HFF-Myc (cell line): ENCODE results near the gene TTC13.
"Not testable (repeated sequence)": the region's sequence is repeated elsewhere in the genome, so short reads cannot be mapped to it uniquely, and the experiment has no call there.

Experiments
- DNase-seq: peaks from one replicate; pipeline ENCODE4 v3.0.0-alpha.2; 2011; ENCODE audit warnings: low read depth; ENCODE audit errors: extremely low read depth
- H3K4me3 ChIP-seq: replicated peaks from 2 replicates; pipeline ENCODE4 v1.5.1; 2011; ENCODE audit warnings: low read depth, mild to moderate bottlenecking, control low read depth, low read length
- TF ChIP-seq, protein P1 (sequence below): IDR thresholded peaks from 2 replicates; pipeline ENCODE4 v1.5.1; 2012; ENCODE audit warnings: mild to moderate bottlenecking, low read depth, low read length, control low read depth; ENCODE audit errors: missing control alignments

Gene TTC13, protein sequence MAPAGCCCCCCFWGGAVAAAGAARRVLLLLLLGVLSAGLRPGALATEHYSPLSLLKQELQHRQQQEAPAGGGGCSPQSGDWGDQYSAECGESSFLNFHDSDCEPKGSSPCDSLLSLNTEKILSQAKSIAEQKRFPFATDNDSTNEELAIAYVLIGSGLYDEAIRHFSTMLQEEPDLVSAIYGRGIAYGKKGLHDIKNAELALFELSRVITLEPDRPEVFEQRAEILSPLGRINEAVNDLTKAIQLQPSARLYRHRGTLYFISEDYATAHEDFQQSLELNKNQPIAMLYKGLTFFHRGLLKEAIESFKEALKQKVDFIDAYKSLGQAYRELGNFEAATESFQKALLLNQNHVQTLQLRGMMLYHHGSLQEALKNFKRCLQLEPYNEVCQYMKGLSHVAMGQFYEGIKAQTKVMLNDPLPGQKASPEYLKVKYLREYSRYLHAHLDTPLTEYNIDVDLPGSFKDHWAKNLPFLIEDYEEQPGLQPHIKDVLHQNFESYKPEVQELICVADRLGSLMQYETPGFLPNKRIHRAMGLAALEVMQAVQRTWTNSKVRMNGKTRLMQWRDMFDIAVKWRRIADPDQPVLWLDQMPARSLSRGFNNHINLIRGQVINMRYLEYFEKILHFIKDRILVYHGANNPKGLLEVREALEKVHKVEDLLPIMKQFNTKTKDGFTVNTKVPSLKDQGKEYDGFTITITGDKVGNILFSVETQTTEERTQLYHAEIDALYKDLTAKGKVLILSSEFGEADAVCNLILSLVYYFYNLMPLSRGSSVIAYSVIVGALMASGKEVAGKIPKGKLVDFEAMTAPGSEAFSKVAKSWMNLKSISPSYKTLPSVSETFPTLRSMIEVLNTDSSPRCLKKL

DNA sequence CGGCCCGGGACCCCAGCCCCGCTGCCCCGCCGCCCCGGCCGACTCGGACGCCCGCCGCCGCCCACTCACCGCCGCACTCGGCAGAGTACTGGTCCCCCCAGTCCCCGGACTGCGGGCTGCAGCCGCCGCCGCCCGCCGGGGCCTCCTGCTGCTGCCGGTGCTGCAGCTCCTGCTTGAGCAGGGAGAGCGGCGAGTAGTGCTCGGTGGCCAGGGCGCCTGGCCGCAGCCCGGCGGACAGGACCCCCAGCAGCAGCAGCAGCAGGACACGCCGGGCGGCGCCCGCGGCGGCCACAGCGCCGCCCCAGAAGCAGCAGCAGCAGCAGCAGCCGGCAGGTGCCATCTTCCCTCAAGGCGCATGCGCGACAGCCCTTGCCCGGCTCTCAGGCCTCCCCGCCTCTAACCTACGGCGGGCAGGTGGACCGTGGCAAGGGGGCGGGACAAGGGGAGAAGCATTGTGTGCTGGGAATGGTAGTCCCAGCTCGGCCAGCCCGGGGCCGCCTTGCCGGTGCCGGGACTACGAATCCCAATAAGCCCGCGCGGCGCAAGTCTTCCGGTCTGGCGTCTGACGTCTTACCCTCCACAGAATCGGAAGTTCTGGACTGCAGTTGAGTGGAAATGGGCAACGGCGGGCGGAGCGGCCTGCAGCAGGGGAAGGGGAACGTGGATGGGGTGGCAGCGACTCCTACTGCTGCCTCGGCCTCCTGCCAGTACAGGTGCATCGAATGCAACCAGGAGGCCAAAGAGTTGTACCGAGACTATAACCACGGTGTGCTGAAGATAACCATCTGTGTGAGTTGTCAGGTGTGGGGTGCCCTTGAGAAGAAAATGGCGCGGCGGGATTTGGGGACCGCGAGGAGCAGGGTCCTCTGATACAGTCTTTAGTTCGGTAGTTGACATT is at the start of gene TTC13, which contains the start of gene ARV1:
TTC13 (minus strand) TSS at position 371 of the 898 bp plus-strand sequence; CDS start at position 340, 31 bp downstream.
ARV1 (plus strand) TSS at position 604 of the 898 bp plus-strand sequence; CDS start at position 616, 12 bp downstream.
- peak; percentile 91 for DNase-seq
- H3K4me3 ChIP-seq: peak within 1 kb of the TSS; percentile 91
- TF ChIP-seq, protein P1, sequence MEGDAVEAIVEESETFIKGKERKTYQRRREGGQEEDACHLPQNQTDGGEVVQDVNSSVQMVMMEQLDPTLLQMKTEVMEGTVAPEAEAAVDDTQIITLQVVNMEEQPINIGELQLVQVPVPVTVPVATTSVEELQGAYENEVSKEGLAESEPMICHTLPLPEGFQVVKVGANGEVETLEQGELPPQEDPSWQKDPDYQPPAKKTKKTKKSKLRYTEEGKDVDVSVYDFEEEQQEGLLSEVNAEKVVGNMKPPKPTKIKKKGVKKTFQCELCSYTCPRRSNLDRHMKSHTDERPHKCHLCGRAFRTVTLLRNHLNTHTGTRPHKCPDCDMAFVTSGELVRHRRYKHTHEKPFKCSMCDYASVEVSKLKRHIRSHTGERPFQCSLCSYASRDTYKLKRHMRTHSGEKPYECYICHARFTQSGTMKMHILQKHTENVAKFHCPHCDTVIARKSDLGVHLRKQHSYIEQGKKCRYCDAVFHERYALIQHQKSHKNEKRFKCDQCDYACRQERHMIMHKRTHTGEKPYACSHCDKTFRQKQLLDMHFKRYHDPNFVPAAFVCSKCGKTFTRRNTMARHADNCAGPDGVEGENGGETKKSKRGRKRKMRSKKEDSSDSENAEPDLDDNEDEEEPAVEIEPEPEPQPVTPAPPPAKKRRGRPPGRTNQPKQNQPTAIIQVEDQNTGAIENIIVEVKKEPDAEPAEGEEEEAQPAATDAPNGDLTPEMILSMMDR: no peak

DNA sequence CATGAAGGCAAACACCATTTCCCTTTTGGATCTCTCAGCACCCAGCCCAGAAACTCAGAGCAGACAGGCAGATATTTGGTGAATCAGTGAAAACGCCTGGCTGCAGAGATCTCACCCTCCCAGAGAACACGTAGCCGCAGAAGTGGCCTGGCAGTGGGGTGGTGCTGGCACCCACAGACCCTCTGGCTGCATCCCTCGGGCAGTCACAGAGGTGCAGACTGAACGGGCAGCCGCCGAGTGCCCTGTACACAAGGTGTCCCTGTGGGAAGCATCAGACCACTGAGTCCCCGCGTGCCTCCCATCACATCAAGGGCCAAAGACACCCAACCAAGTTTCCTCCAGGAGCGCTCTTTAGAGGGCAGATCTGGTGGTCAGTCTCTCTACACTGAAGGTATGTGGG is 49.3 kb upstream of the TTC13 start:
- no peak for DNase-seq
- H3K4me3 ChIP-seq: no peak overlapping the region
- TF ChIP-seq, protein P1: no peak

DNA sequence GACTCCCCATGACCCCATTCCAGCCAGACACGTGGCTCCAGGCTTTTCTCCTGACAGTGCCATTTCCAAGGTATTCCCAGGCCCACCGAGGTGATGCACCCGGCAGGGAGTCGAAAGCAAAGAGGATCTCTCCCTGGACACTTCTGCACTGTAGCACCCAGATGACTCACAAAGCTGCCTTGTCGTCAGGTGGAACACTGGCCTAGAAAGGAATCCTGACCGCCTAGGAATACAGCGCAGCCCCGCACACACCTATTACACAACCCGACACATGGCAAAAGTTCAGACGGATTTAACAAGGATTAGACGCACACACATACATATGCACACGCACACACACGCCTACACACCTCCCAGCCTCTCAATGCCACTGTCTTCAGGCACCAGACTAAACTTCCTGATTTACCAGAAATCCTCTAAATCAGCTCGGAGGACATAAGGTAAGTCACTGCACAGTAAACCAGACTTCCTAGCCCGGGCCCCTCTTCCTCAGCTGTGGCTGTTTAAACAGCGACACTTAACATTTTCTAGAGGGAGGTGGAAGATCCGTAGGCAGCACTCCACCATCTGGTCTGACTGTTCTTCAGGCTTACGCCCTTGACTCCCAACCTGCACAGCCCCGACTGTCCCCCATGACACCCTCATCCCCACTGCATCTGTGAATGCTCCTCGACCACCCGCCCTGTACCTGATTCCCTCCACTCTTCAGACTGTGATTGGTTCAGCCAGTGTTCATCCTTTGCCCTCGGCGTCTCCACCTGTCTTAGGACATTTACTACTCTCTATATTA is 48.7 kb upstream of the TTC13 start:
- TF ChIP-seq, protein P1: no peak
- no peak overlapping the region for H3K4me3 ChIP-seq
- DNase-seq: no peak

DNA sequence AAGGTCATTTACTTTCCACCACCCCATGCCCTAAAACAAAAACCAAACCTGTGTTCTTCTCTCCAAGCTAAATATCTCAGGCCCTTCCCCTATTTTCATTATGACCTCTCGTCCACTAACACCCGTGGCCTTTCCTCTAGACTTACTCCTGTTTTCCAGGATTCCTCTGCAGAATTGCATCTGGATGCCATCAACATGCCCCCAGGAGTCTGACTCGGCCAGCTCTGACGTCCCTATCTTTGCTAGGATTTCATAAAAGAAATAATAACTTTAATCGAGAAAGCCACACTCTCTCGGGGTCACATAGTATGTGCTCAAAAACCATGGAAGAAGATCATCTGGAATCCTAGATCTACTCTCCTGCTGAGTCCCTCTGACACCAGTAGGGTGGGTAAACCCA is 47.9 kb upstream of the TTC13 start:
- H3K4me3 ChIP-seq: no peak overlapping the region
- no peak for DNase-seq
- TF ChIP-seq, protein P1: no peak

DNA sequence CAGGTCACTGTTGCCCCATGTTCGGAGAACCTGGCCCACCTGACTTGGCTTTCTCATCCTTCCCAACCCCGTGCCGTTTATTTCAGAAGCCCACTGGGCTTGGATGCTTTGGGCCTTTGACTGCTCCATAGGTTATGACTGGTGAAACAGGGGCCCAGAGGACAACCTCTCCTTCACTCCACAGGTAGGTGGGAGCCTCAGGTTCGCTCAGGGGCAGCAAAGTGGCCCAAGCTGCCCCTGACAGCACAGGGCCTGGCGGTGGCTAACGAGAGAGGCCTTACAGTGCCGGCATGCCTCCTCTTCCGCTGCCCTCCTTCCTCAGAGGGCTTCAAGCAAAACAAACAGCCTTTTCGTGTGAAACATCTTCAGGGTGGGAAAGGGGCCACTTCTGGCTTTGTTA is 44.5 kb upstream of the TTC13 start:
- H3K4me3 ChIP-seq: no peak overlapping the region
- no peak for DNase-seq
- TF ChIP-seq, protein P1: no peak

DNA sequence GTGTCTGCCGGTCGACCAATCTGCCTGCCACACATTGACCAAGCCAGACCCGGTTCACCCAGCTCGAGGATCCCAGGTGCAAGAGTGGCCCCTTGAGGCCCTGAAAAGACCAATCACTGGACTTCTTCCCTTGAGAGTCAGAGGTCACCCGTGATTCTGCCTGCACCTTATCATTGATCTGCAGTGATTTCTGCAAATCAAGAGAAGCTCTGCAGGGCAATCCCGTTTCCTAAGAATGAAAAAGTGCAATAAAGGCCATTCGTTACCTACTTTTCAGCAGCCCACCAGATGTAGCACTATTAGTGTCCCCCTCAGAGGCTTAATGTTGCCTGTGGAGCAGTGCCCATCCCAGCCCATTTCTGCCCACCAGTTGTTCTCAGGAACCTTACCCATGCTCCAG is 43.9 kb upstream of the TTC13 start:
- DNase-seq, H3K4me3 ChIP-seq: not testable (repeated sequence)
